Measurements from ENCODE around the gene INSYN1. TPM values are rescaled to one million over a fixed set of nuclear protein-coding genes. Genes with fewer than 3 reads are reported as not detected.

Gene INSYN1
- total and polyA plus RNA-seq, 2 of the 13 experiments (the other 11 are each of a cell fraction or from before 2014, with no cell fraction given), result not detected

DNA sequence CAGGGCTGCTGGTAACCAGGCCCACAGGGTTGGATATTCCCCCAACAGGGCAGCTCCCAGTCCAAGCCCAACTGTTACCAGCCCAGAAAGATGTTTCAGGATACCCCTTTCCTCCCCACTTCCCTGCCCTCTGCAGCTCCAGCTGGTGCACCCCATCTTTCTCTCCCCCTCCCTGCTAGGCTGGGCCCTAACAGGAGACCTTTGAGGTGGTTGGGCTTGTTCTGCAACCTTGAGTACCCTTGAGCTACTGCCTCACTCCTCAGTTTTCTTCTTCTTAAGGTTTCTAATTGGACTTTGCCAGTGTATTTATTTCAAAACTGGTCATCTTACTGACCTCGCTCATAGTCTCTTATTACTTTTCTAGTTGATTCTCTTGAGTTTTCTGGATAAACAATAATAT lies 16.9 kb upstream of the INSYN1 start (continued):
- TF ChIP-seq ZFP90 (CRISPR knock-in tag; IDR thresholded peaks at IDR 0.05; ENCODE audit: borderline replicate concordance) (no peak), ZBTB20 (CRISPR knock-in tag; IDR thresholded peaks at IDR 0.05; ENCODE audit: borderline replicate concordance, low read depth) (no peak), NR2F1 (CRISPR knock-in tag; IDR thresholded peaks at IDR 0.05) (no peak), RAD51 (IDR thresholded peaks at IDR 0.05; ENCODE audit: borderline replicate concordance) (no peak), SKI (IDR thresholded peaks at IDR 0.05; ENCODE audit: partially characterized antibody) (no peak)
- TF ChIP-seq, protein P1, sequence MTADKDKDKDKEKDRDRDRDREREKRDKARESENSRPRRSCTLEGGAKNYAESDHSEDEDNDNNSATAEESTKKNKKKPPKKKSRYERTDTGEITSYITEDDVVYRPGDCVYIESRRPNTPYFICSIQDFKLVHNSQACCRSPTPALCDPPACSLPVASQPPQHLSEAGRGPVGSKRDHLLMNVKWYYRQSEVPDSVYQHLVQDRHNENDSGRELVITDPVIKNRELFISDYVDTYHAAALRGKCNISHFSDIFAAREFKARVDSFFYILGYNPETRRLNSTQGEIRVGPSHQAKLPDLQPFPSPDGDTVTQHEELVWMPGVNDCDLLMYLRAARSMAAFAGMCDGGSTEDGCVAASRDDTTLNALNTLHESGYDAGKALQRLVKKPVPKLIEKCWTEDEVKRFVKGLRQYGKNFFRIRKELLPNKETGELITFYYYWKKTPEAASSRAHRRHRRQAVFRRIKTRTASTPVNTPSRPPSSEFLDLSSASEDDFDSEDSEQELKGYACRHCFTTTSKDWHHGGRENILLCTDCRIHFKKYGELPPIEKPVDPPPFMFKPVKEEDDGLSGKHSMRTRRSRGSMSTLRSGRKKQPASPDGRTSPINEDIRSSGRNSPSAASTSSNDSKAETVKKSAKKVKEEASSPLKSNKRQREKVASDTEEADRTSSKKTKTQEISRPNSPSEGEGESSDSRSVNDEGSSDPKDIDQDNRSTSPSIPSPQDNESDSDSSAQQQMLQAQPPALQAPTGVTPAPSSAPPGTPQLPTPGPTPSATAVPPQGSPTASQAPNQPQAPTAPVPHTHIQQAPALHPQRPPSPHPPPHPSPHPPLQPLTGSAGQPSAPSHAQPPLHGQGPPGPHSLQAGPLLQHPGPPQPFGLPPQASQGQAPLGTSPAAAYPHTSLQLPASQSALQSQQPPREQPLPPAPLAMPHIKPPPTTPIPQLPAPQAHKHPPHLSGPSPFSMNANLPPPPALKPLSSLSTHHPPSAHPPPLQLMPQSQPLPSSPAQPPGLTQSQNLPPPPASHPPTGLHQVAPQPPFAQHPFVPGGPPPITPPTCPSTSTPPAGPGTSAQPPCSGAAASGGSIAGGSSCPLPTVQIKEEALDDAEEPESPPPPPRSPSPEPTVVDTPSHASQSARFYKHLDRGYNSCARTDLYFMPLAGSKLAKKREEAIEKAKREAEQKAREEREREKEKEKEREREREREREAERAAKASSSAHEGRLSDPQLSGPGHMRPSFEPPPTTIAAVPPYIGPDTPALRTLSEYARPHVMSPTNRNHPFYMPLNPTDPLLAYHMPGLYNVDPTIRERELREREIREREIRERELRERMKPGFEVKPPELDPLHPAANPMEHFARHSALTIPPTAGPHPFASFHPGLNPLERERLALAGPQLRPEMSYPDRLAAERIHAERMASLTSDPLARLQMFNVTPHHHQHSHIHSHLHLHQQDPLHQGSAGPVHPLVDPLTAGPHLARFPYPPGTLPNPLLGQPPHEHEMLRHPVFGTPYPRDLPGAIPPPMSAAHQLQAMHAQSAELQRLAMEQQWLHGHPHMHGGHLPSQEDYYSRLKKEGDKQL (CRISPR knock-in tag; IDR thresholded peaks at IDR 0.05; ENCODE audit: low read depth), result no peak

DNA sequence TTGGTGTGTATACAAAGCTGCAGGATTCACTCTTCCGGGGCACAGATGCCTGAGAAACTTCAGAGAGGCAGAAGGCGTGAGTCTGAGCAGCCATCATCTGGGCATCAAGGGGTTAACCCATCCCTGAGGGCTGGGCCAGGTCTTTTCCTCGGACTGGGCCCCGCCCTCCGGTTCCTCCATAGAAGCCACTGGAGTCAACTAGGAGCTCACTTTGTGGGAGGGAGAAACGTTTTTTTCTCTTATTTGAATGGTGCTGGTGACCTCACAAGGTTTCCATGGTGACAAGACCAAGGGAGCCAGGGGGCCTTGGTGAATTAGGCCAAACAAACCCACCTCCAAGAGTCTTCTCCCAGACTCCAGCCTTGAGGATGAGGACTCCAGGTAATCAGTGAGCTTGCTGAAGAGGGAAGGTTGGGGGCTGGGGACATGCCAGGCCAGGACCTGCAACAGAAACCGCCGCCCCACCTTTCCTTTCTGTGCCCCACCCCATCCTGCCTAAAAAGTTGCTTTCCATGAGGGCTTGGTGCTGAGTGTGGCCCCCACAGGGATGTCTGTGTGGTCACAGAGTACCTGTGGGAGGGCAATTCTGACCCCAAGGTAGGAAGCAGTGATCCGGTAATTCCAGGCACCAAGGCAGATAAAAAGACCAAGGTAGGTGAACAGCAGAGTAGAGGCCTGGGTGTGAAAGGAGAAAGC lies 14.8 kb upstream of the INSYN1 start:
- no peaks in the 10 kb centered on the region for H4K20me1 ChIP-seq (ENCODE audit: insufficient read depth, low read length)
- in situ Hi-C loops (cut with HindIII; ENCODE audit: extremely low pct_ligation_motif_present, low pct_unique_long_range_greater_than_20kb), result no loop called here
- peaks cover 7% of the 10 kb centered on the region; the same call in 1 of the 2 replicates for H3K4me1 ChIP-seq (ENCODE audit: insufficient read depth, low read length)
- no peak overlapping the region for H3K9ac ChIP-seq (ENCODE audit: insufficient read depth, low read depth, low read length)
- BruUV-seq (replicated peaks), result no TSS peak
- no peak overlapping the region for H2AFZ ChIP-seq (ENCODE audit: low read length)
- H3K36me3 ChIP-seq (replicated peaks in 1 of 2; ENCODE audit: control insufficient read depth in 1 of 2, insufficient read depth in 2 of 2, low read length in 2 of 2), result no peaks in the 10 kb centered on the region
- H3K4me2 ChIP-seq (ENCODE audit: low read depth, low read length), result no peak overlapping the region
- H3K4me3 ChIP-seq (replicated peaks in 1 of 3; ENCODE audit: insufficient read depth in 1 of 3, low read depth in 2 of 3, low read length in 3 of 3), result no peak overlapping the region
- DNase-seq (ENCODE audit: low spot score) (no peak), FAIRE-seq (no peak), ATAC-seq (no peak)
- POLR2A ChIA-PET, result no interaction called here
- intact Hi-C loops (cut with micrococcal nuclease; ENCODE audit: unreplicated experiment), result no loop called here
- no peak overlapping the region for H3K27ac ChIP-seq (ENCODE audit: extremely low read length, insufficient read depth, low read length)
- WGBS (ENCODE audit: low lambda C conversion rate), result 27% methylated on average over 8 of the region's 9 CpGs
- H3K79me2 ChIP-seq (ENCODE audit: insufficient read depth, low read length), result no peaks in the 10 kb centered on the region
- H3K9me3 ChIP-seq (ENCODE audit: low read length), result no peaks in the 10 kb centered on the region
- peaks cover 2 to 11% of the 10 kb centered on the region in 2 experiments; a peak in 1 of 5 replicates for H3K27me3 ChIP-seq (ENCODE audit: control insufficient read depth in 1 of 2, insufficient read depth in 2 of 2, low read length in 2 of 2)
- CTCF ChIA-PET (ENCODE audit: low intra/inter-chr PET ratio, low total read pairs), result no interaction called here
- TF ChIP-seq, protein P2, sequence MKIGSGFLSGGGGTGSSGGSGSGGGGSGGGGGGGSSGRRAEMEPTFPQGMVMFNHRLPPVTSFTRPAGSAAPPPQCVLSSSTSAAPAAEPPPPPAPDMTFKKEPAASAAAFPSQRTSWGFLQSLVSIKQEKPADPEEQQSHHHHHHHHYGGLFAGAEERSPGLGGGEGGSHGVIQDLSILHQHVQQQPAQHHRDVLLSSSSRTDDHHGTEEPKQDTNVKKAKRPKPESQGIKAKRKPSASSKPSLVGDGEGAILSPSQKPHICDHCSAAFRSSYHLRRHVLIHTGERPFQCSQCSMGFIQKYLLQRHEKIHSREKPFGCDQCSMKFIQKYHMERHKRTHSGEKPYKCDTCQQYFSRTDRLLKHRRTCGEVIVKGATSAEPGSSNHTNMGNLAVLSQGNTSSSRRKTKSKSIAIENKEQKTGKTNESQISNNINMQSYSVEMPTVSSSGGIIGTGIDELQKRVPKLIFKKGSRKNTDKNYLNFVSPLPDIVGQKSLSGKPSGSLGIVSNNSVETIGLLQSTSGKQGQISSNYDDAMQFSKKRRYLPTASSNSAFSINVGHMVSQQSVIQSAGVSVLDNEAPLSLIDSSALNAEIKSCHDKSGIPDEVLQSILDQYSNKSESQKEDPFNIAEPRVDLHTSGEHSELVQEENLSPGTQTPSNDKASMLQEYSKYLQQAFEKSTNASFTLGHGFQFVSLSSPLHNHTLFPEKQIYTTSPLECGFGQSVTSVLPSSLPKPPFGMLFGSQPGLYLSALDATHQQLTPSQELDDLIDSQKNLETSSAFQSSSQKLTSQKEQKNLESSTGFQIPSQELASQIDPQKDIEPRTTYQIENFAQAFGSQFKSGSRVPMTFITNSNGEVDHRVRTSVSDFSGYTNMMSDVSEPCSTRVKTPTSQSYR (CRISPR knock-in tag; IDR thresholded peaks at IDR 0.05; ENCODE audit: borderline replicate concordance), result no peak
- TF ChIP-seq KDM4B (CRISPR knock-in tag; IDR thresholded peaks at IDR 0.05) (no peak), ZNF430 (CRISPR knock-in tag; IDR thresholded peaks at IDR 0.05) (no peak), MAFG (CRISPR knock-in tag; IDR thresholded peaks at IDR 0.05) (no peak), ZNF749 (CRISPR knock-in tag; IDR thresholded peaks at IDR 0.05; ENCODE audit: borderline replicate concordance) (no peak), ZBTB7A (CRISPR knock-in tag; IDR thresholded peaks at IDR 0.05) (no peak)
- TF ChIP-seq, protein P3, sequence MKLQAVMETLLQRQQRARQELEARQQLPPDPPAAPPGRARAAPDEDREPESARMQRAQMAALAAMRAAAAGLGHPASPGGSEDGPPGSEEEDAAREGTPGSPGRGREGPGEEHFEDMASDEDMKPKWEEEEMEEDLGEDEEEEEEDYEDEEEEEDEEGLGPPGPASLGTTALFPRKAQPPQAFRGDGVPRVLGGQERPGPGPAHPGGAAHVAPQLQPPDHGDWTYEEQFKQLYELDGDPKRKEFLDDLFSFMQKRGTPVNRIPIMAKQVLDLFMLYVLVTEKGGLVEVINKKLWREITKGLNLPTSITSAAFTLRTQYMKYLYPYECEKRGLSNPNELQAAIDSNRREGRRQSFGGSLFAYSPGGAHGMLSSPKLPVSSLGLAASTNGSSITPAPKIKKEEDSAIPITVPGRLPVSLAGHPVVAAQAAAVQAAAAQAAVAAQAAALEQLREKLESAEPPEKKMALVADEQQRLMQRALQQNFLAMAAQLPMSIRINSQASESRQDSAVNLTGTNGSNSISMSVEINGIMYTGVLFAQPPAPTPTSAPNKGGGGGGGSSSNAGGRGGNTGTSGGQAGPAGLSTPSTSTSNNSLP (IDR thresholded peaks at IDR 0.05; ENCODE audit: low read depth, low read length), result no peak

Measured in HepG2 (cell line).